Measurements from ENCODE around the gene FRAT2. TPM values are rescaled to one million over a fixed set of nuclear protein-coding genes. Genes with fewer than 3 reads are reported as not detected.

Gene FRAT2
- total and polyA plus RNA-seq, 2 of the 13 experiments (the other 11 are each of a cell fraction or from before 2014, with no cell fraction given) = 7.2 to 14.1 TPM

- TF ChIP-seq KIAA2018 (CRISPR knock-in tag; IDR thresholded peaks at IDR 0.05; ENCODE audit: borderline replicate concordance) (no peak), CREB1 (IDR thresholded peaks at IDR 0.05) (no peak), CREB1 (CRISPR knock-in tag; IDR thresholded peaks at IDR 0.05) (no peak), GMEB1 (CRISPR knock-in tag; IDR thresholded peaks at IDR 0.05; ENCODE audit: borderline replicate concordance) (no peak), REL (CRISPR knock-in tag; conservative IDR thresholded peaks at IDR 0.05) (no peak), TFAP4 (IDR thresholded peaks at IDR 0.05; ENCODE audit: borderline replicate concordance, low read depth) (no peak), SRSF9 (IDR thresholded peaks at IDR 0.05; ENCODE audit: borderline replicate concordance, insufficient read depth, low read depth, low read length, poor library complexity, severe bottlenecking) (no peak), NFATC3 (CRISPR knock-in tag; IDR thresholded peaks at IDR 0.05) (0 out of 2 replicates have a peak, but pooled peaks have one; percentile 37), SMC3 (IDR thresholded peaks at IDR 0.05; ENCODE audit: low read length) (no peak), ZFP37 (CRISPR knock-in tag; IDR thresholded peaks at IDR 0.05; ENCODE audit: borderline replicate concordance) (no peak), KLF13 (CRISPR knock-in tag; IDR thresholded peaks at IDR 0.05) (no peak), MEF2D (CRISPR knock-in tag; IDR thresholded peaks at IDR 0.05) (no peak), KDM5A (IDR thresholded peaks at IDR 0.05; ENCODE audit: borderline replicate concordance, low read length) (0 out of 2 replicates have a peak, but pooled peaks have one; percentile 8), ZNF598 (CRISPR knock-in tag; IDR thresholded peaks at IDR 0.05; ENCODE audit: borderline replicate concordance) (peak; percentile 43; the same call in 1 of the 2 replicates), SAP130 (CRISPR knock-in tag; IDR thresholded peaks at IDR 0.05; ENCODE audit: low read depth) (no peak; the same call in 1 of the 2 replicates), CCAR2 (optimal IDR thresholded peaks at IDR 0.05; ENCODE audit: low read depth, low read length) (no peak), RAD21 (CRISPR knock-in tag; IDR thresholded peaks at IDR 0.05) (0 out of 2 replicates have a peak, but pooled peaks have one; percentile 11), PRPF4 (IDR thresholded peaks at IDR 0.05; ENCODE audit: low read depth, low read length, poor library complexity, severe bottlenecking) (no peak), ZNF720 (CRISPR knock-in tag; IDR thresholded peaks at IDR 0.05) (no peak), NFE2L2 (IDR thresholded peaks at IDR 0.05; ENCODE audit: low read length) (no peak)
Measured at GRCh38 chr10:97333601-97334369, 744 bp downstream of the FRAT2 start (continued).
